ENCODE results near the gene PPM1H. TPM values are rescaled to one million over a fixed set of nuclear protein-coding genes. Genes with fewer than 3 reads are reported as not detected.
A peak's percentile ranks its signal among the peaks of the same experiment; 100 is the strongest.

Gene PPM1H
- total RNA-seq, 1 donor from 2014 or later, result 21.6 TPM

DNA sequence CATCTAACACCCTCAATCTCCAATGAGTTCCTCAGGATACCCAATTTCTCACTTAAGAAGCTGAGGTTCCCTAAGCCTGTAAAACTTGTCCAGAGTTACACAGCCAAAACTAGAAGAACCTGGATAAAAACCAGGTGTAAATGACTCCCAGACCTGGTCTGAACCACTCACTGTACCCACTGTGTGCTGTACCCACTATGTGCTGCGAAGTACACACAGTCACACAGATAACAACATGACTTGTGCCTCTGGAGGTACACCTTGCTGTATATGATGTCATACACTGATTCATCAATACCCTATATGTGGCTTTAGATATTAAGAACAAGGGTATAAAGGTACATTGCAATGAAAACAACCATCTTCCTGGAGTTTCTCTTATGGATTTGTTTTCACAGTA lies 66.1 kb downstream of the PPM1H start:
- Histone ChIP-seq H3K27me3 (ENCODE audit: control insufficient read depth, insufficient read depth, low read length) (no peaks in the 10 kb centered on the region), H3K4me3 (ENCODE audit: low read depth, low read length) (no peak overlapping the region), H3K36me3 (ENCODE audit: control insufficient read depth, insufficient read depth, low read length) (no peaks in the 10 kb centered on the region)
- TF ChIP-seq CTCF (IDR thresholded peaks at IDR 0.05; ENCODE audit: insufficient read depth, low read length, poor library complexity, severe bottlenecking), result no peak
- DNase-seq (ENCODE audit: low read depth), result no peak

- Histone ChIP-seq H3K4me3 (ENCODE audit: low read depth, low read length) (no peak overlapping the region), H3K36me3 (ENCODE audit: control insufficient read depth, insufficient read depth, low read length) (no peaks in the 10 kb centered on the region), H3K27me3 (ENCODE audit: control insufficient read depth, insufficient read depth, low read length) (no peaks in the 10 kb centered on the region)
- no peak for TF ChIP-seq CTCF (IDR thresholded peaks at IDR 0.05; ENCODE audit: insufficient read depth, low read length, poor library complexity, severe bottlenecking)
- DNase-seq (ENCODE audit: low read depth), result peak; percentile 35
These were observed 68.4 kb downstream of the PPM1H start for GRCh38 chr12:62866451-62867082.

DNA sequence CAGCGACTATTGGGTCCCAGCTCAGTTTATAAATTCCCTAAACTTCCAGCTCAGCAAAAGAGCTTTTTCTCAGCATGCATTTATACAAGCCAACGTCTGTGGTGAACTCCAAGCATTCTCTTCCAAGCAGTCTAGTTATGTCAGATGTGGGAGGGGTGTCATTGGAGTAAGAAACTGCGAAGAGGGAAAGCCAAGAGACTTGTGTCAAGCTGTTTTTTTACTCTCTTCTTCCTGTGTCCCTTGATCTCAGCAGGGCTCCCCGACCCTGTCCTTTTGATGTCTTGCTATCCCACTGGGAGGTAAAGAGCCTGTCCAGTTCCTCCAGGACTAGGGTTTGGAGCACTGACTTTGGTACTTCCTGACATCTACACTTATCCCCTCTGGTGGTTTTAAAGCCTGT lies 69.0 kb downstream of the PPM1H start:
- DNase-seq (ENCODE audit: low read depth), result no peak
- no peak for TF ChIP-seq CTCF (IDR thresholded peaks at IDR 0.05; ENCODE audit: insufficient read depth, low read length, poor library complexity, severe bottlenecking)
- Histone ChIP-seq H3K4me3 (ENCODE audit: low read depth, low read length) (no peak overlapping the region), H3K36me3 (ENCODE audit: control insufficient read depth, insufficient read depth, low read length) (no peaks in the 10 kb centered on the region), H3K27me3 (ENCODE audit: control insufficient read depth, insufficient read depth, low read length) (no peaks in the 10 kb centered on the region)

DNA sequence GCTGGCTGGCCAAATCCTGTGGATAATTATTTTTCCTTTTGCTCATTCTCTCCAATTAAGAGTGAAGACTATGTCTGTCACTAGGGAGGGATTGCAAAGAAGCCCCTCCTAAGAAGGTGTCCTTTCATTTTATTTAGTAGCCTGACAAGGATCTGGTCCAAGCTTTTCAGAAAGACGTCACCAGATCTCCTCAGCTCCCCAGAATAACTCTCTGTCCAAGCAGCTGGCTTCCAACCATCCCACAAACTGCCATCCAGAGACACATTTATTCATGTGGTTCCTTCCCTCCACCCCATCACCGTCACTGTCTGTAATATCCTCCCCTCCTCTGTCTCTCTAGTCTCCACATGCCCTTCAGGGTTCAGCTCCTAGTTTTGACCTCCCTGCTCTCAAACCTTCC lies 69.9 kb downstream of the PPM1H start:
- no peaks in the 10 kb centered on the region for H3K27me3 ChIP-seq (ENCODE audit: control insufficient read depth, insufficient read depth, low read length)
- no peak for TF ChIP-seq CTCF (IDR thresholded peaks at IDR 0.05; ENCODE audit: insufficient read depth, low read length, poor library complexity, severe bottlenecking)
- DNase-seq (ENCODE audit: low read depth), result no peak
- no peak overlapping the region for H3K4me3 ChIP-seq (ENCODE audit: low read depth, low read length)
- H3K36me3 ChIP-seq (ENCODE audit: control insufficient read depth, insufficient read depth, low read length), result no peaks in the 10 kb centered on the region

DNA sequence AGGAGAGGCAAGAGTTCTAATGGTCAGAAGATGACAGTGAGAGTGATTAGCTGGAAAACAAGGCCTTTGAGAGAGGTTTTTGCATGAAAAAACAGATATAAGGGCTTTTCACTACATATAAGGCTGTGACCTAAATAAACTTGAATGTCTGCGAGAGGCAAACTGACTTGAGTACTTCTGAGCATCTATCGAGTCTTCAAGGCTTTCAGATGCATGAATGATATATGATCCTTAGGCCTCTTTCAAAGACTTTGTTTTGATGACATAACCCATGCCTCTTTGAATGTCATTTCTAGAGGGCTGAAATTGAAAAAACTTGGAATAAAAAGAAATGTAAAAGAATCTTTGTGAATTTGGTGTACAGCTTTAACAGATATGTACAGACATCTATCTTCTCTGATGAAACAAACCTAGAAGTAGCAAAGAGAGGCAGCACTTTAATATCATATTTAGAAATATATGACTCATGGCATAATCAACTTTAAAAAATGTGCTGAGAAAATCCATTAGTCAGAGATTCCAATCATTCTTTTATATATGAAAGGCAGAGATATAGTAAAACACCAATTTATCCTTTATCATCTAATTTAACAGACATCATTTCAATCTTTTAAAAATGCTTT lies 72.6 kb downstream of the PPM1H start:
- H3K36me3 ChIP-seq (ENCODE audit: control insufficient read depth, insufficient read depth, low read length), result no peaks in the 10 kb centered on the region
- TF ChIP-seq CTCF (IDR thresholded peaks at IDR 0.05; ENCODE audit: insufficient read depth, low read length, poor library complexity, severe bottlenecking), result no peak
- no peaks in the 10 kb centered on the region for H3K27me3 ChIP-seq (ENCODE audit: control insufficient read depth, insufficient read depth, low read length)
- no peak overlapping the region for H3K4me3 ChIP-seq (ENCODE audit: low read depth, low read length)
- no peak for DNase-seq (ENCODE audit: low read depth)

GRCh38 chr12:62861586-62861985 lies 73.4 kb downstream of the PPM1H start:
- Histone ChIP-seq H3K36me3 (ENCODE audit: control insufficient read depth, insufficient read depth, low read length) (no peaks in the 10 kb centered on the region), H3K4me3 (ENCODE audit: low read depth, low read length) (no peak overlapping the region)

More at GRCh38 chr12:62861586-62861985, 73.4 kb downstream of the PPM1H start:
- no peaks in the 10 kb centered on the region for H3K27me3 ChIP-seq (ENCODE audit: control insufficient read depth, insufficient read depth, low read length)
- DNase-seq (ENCODE audit: low read depth), result no peak
- TF ChIP-seq CTCF (IDR thresholded peaks at IDR 0.05; ENCODE audit: insufficient read depth, low read length, poor library complexity, severe bottlenecking), result no peak

Measured in kidney epithelial cell (primary cell).